Activated naive CD8-positive, alpha-beta T cell treated with anti-CD3 and anti-CD28 coated beads, Interleukin-2, amount 10 ng/mL, durations not matched to agents 7 days and 5 days (primary cell): ENCODE results near the gene HSPB6. TPM values are rescaled to one million over a fixed set of nuclear protein-coding genes. Genes with fewer than 3 reads are reported as not detected.

Experiments used
- ATAC-seq: fragments of 150-1000 bp; cut with Tn5 transposase; one replicate; pipeline ENCODE4 v1.10.0; 2021; ENCODE audit warnings: low read depth, moderate library complexity
- POLR2A ChIA-PET: fragments of 350-600 bp; sonication (Branson Sonifier 250); formaldehyde crosslinking; loops from one replicate; lab custom pipeline; 2021; ENCODE audit warnings: antibody characterized with exemption; lab: Charles Lee
- DNase-seq: peaks from one replicate; pipeline ENCODE4 v3.0.0; 2021
- H3K27ac Mint-ChIP-seq: one replicate; pipeline ENCODE4 v1.8.0; 2022; ENCODE audit warnings: mild to moderate bottlenecking, mixed read lengths
- H3K27me3 Mint-ChIP-seq: one replicate; pipeline ENCODE4 v1.8.0; 2022; ENCODE audit warnings: mild to moderate bottlenecking, moderate library complexity, mixed read lengths
- H3K36me3 Mint-ChIP-seq: one replicate; pipeline ENCODE4 v1.8.0; 2021; ENCODE audit warnings: mild to moderate bottlenecking, mixed read lengths
- H3K4me1 Mint-ChIP-seq: one replicate; pipeline ENCODE4 v1.8.0; 2021; ENCODE audit warnings: mixed read lengths
- H3K4me3 Mint-ChIP-seq: one replicate; pipeline ENCODE4 v1.8.0; 2022; ENCODE audit warnings: mild to moderate bottlenecking, moderate library complexity, mixed read lengths
- H3K9me3 Mint-ChIP-seq: one replicate; pipeline ENCODE4 v1.8.0; 2021; ENCODE audit warnings: mixed read lengths
- total RNA-seq, 2 experiments: library from RNA; stranded (reverse); gene quantifications; one replicate each; pipeline ENCODE4 v1.2.3, GENCODE V29; 2021

The HSPB6 gene
- total RNA-seq, 2 experiments from 2014 or later: 0.36 TPM; not detected in 1

- POLR2A ChIA-PET: interaction anchor here (1.1 to 2.6 kb wide), 3 partner anchors 10 to 22 kb away, joined by 4 to 5 read pairs (median 5); partner anchors contain the start of genes HSPB6, LIN37, PSENEN and U2AF1L4
- H3K36me3 Mint-ChIP-seq: peaks cover 9% of the 10 kb centered on the region
- ATAC-seq: no peak
- no peak for DNase-seq
- H3K4me3 Mint-ChIP-seq: no peak overlapping the region
- H3K9me3 Mint-ChIP-seq: no peaks in the 10 kb centered on the region
- no peak overlapping the region for H3K27ac Mint-ChIP-seq
- H3K4me1 Mint-ChIP-seq: peaks cover 3% of the 10 kb centered on the region
- H3K27me3 Mint-ChIP-seq: no peaks in the 10 kb centered on the region
These were observed 10.7 kb upstream of the HSPB6 start for GRCh38 chr19:35767288-35768081.

DNA sequence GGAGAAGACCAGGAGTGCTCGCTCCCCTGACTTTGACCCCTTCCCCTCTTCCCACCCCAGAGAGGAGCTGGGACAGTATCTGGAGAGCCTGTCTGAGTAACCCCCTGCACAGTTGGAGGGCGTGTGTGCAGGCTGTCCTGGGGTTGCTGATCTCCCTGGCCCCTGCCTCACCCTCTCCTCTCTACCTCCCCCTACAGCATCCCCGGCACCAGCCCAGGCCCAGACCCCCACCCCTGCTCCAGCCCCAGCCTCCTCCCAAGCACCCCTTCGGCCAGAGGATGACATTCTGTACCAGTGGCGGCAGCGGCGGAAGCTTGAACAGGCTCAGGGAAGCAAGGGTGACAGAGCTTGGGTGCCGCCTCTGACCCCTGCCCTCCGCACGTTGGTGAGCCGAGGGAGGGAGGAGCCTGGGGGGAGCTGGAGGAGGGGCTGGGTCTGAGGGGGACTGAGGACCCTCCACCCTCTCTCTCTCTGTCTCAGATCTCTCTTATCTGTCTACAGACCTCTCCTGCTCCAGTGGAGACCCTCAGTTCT, 9.8 kb upstream of the HSPB6 start:
- DNase-seq (no peak), ATAC-seq (peak; percentile 26)
- Mint-ChIP-seq H3K27me3 (no peaks in the 10 kb centered on the region), H3K36me3 (peaks cover 15% of the 10 kb centered on the region), H3K4me3 (no peak overlapping the region), H3K9me3 (no peaks in the 10 kb centered on the region), H3K27ac (no peak overlapping the region), H3K4me1 (peaks cover 6% of the 10 kb centered on the region)
- POLR2A ChIA-PET: interaction anchor here (1.1 to 2.6 kb wide), 2 partner anchors 9 to 19 kb away, joined by 5 read pairs; partner anchors contain the start of genes HSPB6 and LIN37

DNA sequence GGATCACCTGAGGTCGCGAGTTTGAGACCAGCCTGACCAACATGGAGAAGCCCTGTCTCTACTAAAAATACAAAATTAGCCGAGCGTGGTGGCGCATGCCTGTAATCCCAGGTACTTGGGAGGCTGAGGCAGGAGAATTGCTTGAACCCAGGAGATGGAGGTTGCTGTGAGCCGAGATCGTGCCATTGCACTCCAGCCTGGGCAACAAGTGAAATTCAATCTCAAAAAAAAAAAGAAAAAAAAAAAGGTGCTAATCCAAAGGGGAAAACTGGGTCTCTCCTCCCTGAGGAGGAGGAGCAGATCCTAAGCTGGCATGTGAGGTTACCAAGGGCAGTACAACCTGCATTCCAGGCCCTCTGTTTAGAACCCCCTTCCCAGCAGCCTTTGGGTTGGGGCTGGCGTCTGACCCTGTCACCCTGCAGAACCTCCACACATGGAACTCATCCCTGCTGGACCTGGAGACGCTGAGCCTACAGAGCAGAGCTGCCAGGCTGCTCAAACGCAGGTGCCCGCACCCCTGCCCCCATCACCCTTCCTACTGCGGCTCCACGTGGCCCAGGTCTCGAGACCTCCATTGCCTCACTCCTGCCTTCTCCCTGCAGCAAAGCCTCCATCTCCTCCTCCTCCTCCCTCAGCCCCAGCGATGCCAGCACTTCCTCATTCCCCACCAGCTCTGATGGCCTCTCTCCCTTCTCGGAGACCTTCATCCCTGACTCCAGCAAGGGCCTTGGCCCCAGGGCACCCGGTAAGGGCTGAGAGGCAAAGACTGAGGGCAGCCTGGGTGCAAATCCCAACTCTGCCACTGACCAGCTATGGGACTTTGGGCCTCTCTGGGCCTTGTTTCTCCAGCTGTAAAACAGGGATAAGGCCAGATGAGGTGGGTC, 7.8 kb upstream of the HSPB6 start:
- H3K36me3 Mint-ChIP-seq: peaks cover 19% of the 10 kb centered on the region
- H3K4me1 Mint-ChIP-seq: peaks cover 6% of the 10 kb centered on the region
- no peak overlapping the region for H3K4me3 Mint-ChIP-seq
- ATAC-seq (no peak), DNase-seq (no peak)
- no peaks in the 10 kb centered on the region for H3K9me3 Mint-ChIP-seq
- H3K27me3 Mint-ChIP-seq: no peaks in the 10 kb centered on the region
- H3K27ac Mint-ChIP-seq: no peak overlapping the region
- POLR2A ChIA-PET: interaction anchor here (0.7 kb wide), 1 partner anchor 21 kb away, joined by 4 read pairs; no protein-coding TSS in a partner anchor

- Mint-ChIP-seq H3K9me3 (no peaks in the 10 kb centered on the region), H3K4me1 (peaks cover 24% of the 10 kb centered on the region), H3K27me3 (no peaks in the 10 kb centered on the region), H3K27ac (no peak overlapping the region), H3K36me3 (peaks cover 23% of the 10 kb centered on the region), H3K4me3 (no peak overlapping the region)
- DNase-seq: no peak
- no peak for ATAC-seq
- POLR2A ChIA-PET: interaction anchor here (1.9 kb wide), 1 partner anchor 12 kb away, joined by 6 read pairs; the partner anchor contains the start of gene LIN37
These were observed 4.0 kb upstream of the HSPB6 start for GRCh38 chr19:35760711-35761349.

DNA sequence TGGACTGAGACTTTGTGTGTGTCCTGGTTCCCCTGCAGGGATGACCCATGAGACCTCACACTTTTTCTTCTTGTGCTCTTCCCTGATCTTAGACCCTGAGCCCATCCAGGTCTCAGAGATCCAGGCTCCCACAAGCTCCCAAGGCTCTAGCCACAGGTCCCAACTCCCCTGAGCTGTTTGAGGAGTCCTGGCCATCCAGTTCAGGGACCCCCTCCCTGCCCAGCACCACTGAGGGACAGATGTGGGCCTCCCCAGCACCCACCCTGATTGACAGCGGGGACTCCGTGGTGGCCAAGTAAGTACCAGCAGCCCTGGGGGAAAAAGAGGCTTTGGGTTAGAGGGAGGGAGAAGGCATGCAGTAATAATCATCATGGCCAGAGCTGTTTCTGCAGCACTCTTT, 2.9 kb upstream of the HSPB6 start:
- peaks cover 23% of the 10 kb centered on the region for H3K4me1 Mint-ChIP-seq
- H3K4me3 Mint-ChIP-seq: peak overlapping the region; percentile 90
- DNase-seq (no peak), ATAC-seq (no peak)
- H3K9me3 Mint-ChIP-seq: no peaks in the 10 kb centered on the region
- no peak overlapping the region for H3K27ac Mint-ChIP-seq
- POLR2A ChIA-PET: interaction anchor here (0.9 to 1.9 kb wide), 3 partner anchors 11 to 19 kb away, joined by 4 to 6 read pairs (median 4); partner anchors contain the start of genes LIN37, PSENEN and U2AF1L4
- H3K27me3 Mint-ChIP-seq: peaks cover 3% of the 10 kb centered on the region
- H3K36me3 Mint-ChIP-seq: peaks cover 25% of the 10 kb centered on the region

GRCh38 chr19:35757749-35758608, 1.1 kb upstream of the HSPB6 start, which contains the start of gene PROSER3:
TSS of gene PROSER3 (plus strand) at chr19:35758176. CDS start at chr19:35758216, 40 bp downstream.
- POLR2A ChIA-PET: interaction anchor here (0.9 to 2.9 kb wide), 7 partner anchors 9 to 114 kb away, joined by 3 to 21 read pairs (median 9); partner anchors contain the start of genes IGFLR1, LIN37, PSENEN and U2AF1L4
- peaks cover 23% of the 10 kb centered on the region for H3K4me1 Mint-ChIP-seq
- peaks cover 3% of the 10 kb centered on the region for H3K27me3 Mint-ChIP-seq
- DNase-seq: peak; percentile 98
- peak; percentile 96 for ATAC-seq
- peak within 1 kb of the TSS; percentile 90 for H3K4me3 Mint-ChIP-seq
- H3K9me3 Mint-ChIP-seq: no peaks in the 10 kb centered on the region
- peak within 1 kb of the TSS; percentile 93 for H3K27ac Mint-ChIP-seq
- peaks cover 27% of the 10 kb centered on the region for H3K36me3 Mint-ChIP-seq

- H3K36me3 Mint-ChIP-seq: peaks cover 26% of the 10 kb centered on the region
- POLR2A ChIA-PET: interaction anchor here (0.9 to 2.9 kb wide), 7 partner anchors 9 to 113 kb away, joined by 3 to 21 read pairs (median 9); partner anchors contain the start of genes IGFLR1, LIN37, PSENEN and U2AF1L4
- ATAC-seq: peak; percentile 5
- no peaks in the 10 kb centered on the region for H3K9me3 Mint-ChIP-seq
- H3K27me3 Mint-ChIP-seq: peaks cover 3% of the 10 kb centered on the region
- H3K27ac Mint-ChIP-seq: peak overlapping the region; percentile 93
- H3K4me3 Mint-ChIP-seq: peak overlapping the region; percentile 90
- peaks cover 23% of the 10 kb centered on the region for H3K4me1 Mint-ChIP-seq
- peak; percentile 62 for DNase-seq
These were observed 461 bp upstream of the HSPB6 start for GRCh38 chr19:35757231-35757748.

- Mint-ChIP-seq H3K27me3 (peaks cover 3% of the 10 kb centered on the region), H3K36me3 (peaks cover 19% of the 10 kb centered on the region), H3K4me3 (peak overlapping the region; percentile 58), H3K4me1 (peaks cover 20% of the 10 kb centered on the region), H3K9me3 (no peaks in the 10 kb centered on the region), H3K27ac (peak overlapping the region; percentile 21)
- peak; percentile 70 for DNase-seq
- ATAC-seq: no peak
- POLR2A ChIA-PET: interaction anchor here (1.9 to 2.7 kb wide), 4 partner anchors 11 to 43 kb away, joined by 7 to 17 read pairs (median 12); partner anchors contain the start of genes IGFLR1, PSENEN and U2AF1L4
These were observed 1.1 kb downstream of the HSPB6 start for GRCh38 chr19:35755550-35756376.

DNA sequence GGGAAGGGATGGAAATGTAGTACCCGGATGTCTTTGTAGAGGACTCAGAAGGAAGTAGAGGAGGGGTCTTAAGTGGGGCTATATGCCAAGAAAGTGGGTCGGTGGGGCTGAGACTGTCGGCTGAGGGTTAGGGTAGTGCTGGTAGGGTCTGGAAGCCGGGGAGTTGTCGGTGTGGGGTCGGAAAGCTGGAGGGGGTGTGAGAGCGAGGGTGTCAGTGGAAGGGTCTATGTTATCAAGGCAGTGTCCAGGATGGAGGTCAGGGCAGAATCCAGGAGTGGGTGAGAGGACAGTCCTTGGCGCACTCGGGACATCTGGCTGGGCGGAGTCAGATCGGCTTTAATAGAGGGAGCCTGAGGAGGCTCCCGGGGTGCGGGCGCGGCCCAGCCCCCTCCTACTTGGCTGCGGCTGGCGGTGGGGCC, 1.7 kb downstream of the HSPB6 start:
- DNase-seq (no peak), ATAC-seq (no peak)
- H3K9me3 Mint-ChIP-seq: no peaks in the 10 kb centered on the region
- H3K27me3 Mint-ChIP-seq: peaks cover 3% of the 10 kb centered on the region
- H3K4me3 Mint-ChIP-seq: peak overlapping the region; percentile 32
- POLR2A ChIA-PET: interaction anchor here (2.4 to 2.7 kb wide), 3 partner anchors 10 to 42 kb away, joined by 9 to 17 read pairs (median 14); partner anchors contain the start of genes IGFLR1, PSENEN and U2AF1L4
- peaks cover 23% of the 10 kb centered on the region for H3K4me1 Mint-ChIP-seq
- H3K36me3 Mint-ChIP-seq: peaks cover 18% of the 10 kb centered on the region
- no peak overlapping the region for H3K27ac Mint-ChIP-seq

- POLR2A ChIA-PET: no interaction called here
- no peak overlapping the region for H3K27ac Mint-ChIP-seq
- H3K27me3 Mint-ChIP-seq: peaks cover 3% of the 10 kb centered on the region
- H3K4me3 Mint-ChIP-seq: no peak overlapping the region
- DNase-seq (no peak), ATAC-seq (no peak)
- no peaks in the 10 kb centered on the region for H3K9me3 Mint-ChIP-seq
- peaks cover 15% of the 10 kb centered on the region for H3K36me3 Mint-ChIP-seq
- H3K4me1 Mint-ChIP-seq: peaks cover 24% of the 10 kb centered on the region
These were observed 2.3 kb downstream of the HSPB6 start for GRCh38 chr19:35754370-35755130.
